HG03097 (cell line): ENCODE measurements around the gene ZDHHC20.

Experiments used
- ATAC-seq: cut with Tn5 transposase; IDR thresholded peaks from one replicate; pipeline ENCODE4 v1.9.1; 2021; ENCODE audit not compliant: unreplicated experiment, low FRiP score

ZDHHC20 gene

DNA sequence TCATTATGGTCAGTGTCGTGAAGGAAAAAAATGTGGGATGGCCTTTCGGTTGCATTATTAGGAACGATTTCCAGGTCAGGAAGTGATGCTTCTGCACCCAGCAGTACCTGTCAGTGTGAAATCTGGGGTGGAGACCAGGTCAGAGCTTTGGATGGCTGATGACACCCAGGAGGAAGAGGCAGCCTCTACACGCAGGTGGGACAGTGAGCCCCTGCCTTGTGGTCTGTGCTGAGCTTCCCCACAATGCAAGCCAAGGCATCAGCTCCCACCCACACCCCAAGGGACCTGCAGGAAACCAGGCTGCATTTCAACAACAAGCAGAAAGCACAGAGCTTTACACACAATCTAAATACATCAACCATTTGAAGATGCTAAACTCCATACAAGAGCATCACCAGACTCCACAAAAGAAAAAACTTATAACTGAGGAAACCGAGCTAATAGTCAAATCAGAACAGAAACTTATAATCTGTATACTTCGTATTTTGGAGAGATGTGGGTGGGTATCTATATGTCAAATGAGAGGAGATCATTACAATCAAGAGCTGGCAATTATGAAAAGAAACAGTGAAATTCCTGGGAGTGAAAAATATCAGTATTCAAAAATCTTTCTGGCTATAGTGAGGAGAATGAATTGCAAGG, 130.1 kb downstream of the ZDHHC20 start:
- ATAC-seq, result peak; percentile 34

DNA sequence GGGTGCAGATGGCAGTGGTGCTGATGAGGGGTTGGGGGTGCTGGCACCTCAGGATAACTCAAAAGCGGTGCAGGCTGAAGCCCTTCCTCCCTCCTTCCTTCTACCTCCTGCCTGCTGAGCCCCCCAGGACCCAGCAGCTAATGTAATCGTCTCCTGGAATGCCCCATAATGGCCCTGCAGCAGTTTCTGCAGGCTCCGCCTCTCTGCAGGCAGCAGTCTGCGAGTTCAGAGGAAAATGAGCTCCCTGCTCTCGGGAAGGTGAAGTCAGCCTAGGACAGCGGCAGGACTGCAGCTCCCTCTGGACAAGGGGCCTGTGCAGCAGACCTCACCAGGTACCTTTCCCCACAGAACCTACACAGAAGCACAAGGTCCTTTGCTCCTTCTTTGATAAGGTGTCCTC, 130.9 kb downstream of the ZDHHC20 start:
- ATAC-seq, result no peak

DNA sequence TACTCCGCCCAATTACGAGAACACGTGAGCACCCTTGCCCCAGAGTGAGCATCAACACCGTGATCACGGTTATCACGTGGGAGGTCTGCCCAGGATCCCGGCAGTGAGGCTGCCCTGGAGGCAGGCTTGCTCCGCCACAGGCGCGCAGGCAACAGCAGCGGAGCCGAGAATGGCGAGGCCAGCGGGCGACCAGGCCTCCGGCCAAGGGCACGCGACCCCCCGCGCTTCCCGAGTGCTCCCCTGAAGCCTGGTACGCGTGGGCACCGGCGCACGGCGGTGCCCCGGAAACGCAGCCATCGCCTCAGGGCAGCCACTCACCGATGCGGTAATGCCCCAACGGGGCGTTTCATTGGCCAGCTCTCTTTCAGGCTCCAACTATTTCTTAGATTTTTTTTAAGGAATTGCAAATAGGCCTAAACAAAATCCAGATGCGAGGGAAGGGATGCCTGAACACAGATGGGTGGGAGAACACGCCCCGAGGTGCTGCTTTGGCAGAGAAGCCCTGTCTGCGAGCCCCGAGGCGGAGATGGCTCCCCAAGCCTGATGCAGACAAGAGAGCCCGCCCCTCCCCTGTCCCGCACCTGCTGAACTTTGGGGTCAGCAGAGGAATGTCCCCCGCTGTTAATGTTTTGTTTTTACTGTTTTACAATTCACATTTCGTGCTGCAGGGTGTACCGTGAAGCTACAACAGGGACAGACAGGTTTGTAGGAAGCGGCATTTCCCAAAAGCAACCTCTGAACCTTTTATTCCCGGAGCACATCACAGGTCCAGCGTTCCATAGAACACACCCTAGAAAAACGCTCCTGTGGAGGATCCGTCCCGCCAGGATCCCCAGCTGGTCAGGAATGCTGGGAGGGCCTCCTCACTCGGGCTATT, 132.7 kb downstream of the ZDHHC20 start:
- no peak for ATAC-seq

DNA sequence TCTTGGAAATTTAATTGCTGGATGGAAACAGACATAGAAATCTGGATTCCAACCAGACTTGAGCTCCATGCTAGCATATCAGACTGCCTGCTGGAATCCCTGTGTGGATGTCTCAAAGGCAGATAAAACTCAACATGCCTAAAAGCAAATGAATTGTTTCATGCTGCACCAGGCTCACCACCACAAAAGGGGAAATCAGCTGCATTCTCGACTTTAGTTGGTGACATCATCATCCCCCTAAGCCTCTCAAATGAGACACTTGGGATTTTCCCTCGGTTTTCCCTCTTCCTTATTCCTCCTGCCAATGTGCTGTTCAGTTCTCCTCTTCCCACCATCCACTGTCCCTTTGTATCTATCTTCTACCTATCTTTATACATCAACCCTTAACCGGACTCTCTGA, 134.3 kb downstream of the ZDHHC20 start:
- no peak for ATAC-seq

DNA sequence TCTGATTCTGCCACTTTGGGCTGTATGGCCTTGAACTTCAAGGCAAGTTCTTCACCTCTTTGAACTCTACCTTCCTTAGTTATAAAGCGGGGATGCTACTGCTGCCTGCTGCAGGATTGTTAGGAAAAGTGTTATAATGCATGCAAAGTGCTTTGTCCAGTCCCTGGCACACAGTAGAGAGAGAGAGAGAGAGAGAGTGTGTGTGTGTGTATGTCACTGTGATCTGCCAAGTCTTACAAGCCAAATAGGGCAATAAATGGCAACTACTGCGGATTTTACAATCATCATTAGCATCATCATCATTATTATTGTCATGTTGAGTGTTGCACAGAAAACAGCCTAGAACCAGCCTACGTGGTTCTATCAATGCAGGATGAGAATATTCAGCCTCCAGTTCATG, 136.1 kb downstream of the ZDHHC20 start:
- ATAC-seq, result no peak
